ENCODE measurements around the gene KLF16.

The KLF16 gene

DNA sequence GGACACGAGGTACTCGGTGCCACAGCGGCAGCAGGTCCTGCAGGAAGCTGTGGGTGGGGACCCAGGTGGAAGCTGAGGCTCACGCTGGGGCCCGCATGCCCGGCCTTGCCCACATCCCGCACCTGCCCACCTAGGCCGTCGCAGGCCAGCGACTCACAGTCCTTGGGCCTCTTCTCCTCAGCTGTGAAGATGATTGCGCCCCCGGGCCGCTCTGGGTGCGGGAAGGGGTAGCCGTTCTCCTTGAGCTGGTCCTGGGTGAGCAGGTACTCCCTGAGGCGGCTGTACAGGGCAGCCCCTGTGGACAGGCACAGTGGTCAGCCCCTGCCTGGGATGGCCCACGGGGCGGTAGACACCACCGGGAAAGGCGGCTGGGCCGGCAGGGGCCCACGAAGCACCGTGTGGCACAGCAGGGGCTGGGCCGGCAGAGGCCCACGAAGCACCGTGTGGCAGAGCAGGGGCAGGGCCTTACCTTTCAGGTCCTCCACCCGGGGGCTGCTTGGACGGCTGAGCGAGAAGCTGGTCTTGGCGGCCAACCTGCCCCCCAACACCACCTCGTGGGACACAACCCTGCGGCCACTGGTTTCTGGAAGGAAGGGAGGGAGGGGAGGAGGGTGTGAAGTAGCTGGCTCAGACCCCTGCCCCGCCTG, 44.7 kb downstream of the KLF16 start:
- no peak for DNase-seq

DNA sequence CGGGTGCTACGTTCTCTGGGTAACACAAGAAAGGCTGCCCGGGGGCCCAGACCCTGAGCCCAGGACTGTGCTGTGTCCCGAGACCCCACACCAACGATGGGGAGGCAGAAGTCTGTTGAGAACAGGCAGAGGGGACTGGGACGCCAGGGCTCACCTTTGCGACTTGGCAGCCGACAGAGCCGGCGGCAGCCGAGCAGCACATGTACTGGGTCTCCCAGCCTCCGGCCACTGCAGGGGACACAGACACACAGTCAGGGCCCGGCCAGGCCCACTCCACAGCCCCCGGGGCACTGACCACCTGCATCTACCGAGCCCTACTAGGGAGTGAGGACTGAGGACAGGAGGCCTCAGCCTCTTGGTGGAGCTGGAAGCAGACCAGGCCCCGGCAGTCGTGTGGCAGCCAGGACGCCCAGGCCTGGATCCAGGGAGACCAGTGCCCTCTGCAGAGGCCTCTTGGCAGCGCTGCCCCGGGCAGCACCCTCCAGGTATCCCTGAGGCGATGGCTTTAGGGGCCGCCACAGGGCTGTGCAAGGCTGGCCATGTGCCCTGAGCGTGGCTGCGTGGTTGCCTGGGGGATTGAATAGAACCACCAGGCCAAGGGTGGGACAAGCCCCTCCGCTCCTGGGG, 45.7 kb downstream of the KLF16 start:
- DNase-seq, result no peak

DNA sequence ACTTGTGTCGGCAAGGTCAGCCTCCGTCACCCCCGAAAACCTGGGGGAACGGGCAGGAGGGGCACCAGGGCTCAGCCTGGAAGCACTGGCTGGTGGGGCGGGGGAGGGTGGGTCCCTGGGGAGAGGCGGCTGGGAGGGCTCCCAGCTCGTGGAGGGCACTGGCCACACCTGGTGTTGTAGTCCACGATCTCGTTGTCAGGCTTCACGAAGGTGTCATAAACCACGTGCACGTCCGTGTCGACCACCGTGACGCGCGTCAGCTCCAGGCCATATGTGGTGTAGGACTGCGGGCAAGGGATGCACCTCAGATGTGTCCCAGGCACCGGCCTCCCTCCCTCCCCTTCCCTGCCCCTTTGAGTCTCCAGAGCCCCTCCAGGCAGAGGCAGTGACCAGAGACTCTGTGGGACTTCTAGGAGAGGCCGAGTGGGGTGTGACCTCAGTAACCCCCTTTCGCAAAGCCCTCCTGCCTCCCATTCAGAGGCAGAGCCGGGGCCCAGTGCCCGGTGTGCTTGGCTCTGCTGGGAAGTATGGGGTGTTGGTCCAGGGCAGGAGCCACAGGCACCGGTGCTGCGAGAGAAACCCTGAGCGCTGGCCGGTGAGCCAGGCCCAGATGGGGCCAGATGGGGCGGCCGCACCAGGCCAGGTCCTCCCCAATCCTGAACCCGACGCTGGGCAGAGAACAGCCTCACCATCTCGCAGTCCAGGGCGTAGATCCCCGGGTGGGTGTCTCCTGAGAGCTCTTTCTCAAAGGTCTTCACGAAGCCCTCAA, 46.7 kb downstream of the KLF16 start:
- no peak for DNase-seq

DNA sequence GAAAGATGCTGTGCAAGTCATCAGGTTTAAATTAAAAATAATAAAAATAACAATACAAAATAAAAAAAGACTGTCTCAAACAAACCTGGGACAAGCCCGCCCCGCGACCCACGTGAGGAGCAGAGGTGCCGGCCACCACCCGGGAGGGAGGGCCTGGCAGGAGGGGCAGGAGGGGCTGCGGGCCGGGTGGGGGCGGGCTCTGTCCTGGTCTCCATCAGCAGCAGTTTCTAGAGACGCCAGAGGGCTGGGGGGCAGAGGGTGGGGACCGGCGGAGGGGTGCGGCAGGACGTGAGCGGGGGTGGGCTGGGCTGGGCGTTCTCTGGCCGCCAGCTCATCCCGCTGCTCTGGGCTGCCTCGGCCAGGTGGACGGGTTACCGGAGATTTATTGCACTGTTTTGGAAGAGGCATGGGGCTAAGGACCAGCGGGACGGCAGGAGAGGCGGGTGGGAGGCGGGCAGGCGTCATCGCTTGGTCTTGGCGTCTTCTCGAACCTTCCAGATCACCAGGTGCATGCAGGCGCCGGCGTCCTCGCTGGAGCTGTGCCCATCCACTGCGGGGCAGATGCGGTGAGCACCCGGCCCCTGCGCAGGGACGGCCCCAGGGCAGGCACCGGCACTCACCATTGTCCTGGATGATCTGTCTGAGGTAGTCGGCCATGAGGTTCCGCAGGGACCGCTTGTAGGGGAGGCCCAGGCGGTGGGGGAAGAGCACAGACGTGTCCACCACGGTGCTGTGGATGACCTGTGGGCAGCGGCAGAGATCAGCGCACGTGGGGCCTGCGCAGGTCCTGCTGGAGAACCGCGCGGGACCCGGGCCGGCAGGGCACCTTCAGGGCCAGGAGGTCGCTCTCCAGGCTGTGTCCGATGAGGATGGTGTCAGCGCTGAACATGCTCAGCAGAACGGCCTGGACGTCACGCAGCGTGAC, 47.5 kb downstream of the KLF16 start:
- no peak for DNase-seq

DNA sequence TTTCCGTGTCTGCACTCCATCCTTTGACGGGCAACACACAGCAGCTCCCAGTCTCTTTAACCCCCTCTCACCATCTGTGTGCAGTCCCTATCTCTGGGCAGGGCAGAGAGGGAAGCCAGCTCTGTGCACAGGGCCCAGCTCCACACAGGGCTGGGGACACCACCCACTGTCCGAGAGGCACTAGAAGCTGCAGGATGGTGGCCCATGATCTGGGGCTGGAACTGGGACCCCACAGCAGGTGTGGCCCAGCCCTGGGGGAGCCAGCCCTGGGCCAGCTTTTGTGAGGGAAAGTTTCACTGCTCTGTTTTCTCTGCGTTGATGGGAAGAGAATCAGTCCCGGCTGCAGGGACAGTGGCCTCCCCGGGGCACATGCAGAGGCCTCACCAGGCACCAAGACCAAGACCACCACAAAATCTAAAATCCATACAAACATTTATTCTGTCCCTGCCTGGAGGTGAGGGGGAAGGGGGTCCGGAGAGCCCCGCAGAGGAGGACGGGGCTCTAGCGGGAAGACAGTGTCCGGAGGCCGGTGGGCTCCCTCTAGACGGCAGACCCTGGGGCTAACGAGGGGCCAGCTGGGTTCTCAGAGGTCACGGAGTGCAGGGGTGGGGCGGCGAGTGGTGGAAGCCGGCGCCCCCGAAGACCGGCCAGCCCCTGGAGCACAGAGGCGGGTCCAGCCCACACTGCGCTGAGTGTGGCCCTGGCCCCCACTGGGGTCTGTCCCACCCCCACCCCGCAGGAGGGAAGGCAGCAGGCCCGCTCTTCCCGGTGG, 48.4 kb downstream of the KLF16 start:
- DNase-seq, result no peak

DNA sequence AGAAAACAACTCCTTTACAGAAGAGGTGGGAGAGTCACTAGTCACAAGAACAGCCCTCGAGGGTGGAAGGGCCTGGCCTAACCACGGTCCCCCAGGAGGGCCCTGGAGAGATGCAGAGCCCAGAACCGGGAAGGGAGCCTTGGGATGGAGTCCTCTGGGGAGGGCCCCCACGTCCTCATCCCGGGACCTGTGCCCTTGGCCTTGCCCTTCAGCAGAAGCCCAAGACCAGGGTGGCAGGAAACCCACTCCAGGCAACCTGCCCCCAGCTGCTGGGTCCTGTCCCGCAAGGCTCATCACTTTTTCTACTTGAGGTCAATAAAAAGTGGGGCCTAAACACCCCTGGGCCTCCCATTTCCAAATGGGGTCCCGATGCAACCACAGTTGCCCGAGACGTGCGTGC, 49.0 kb downstream of the KLF16 start:
- no peak for DNase-seq

DNA sequence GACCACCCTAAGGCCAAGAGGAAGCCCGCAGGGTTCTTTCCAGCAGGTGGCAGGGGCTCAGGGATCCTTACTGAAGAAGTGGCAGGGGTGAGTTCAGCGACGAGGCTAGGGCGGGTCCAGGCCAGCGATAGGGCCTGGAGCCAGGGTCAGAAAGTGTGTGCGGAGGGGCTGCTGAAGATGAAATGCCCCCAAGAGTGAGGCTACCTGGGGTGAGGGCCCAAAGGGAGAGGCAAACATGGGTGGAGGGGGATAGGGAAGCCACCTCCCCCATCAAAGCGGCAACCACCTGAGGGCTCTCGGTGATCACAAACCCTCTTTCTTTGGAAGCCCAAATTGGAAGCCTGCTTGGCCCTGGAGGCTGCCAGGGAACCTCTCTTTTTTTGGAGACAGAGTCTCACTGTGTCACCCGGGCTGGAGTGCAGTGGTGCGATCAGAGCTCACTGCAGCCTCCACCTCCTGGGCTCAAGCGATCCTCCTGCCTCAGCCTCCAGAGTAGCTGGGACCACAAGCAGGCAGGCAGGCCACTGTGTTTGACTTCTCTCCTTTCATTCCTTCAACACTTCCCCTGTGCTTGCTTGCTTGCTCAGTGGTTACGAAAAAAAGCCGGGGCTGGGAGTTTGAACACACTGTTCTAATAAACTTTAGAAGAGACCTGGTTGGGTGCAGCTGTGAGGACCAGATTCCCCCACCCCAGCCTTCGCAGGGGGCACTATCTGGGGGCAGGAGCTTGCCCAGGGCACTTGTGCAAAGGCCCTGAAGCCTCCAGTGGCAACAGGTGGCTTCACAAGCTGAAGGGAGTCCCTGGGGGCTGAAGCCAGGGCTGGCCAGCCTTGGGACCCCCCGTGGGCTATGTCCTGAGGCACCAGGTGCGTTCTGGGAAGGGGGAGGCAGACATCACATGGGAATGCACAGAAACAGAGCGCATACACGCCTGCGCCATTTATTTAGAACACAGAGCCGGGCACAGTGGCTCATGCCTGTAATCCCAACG, 49.9 kb downstream of the KLF16 start:
- DNase-seq, result no peak

DNA sequence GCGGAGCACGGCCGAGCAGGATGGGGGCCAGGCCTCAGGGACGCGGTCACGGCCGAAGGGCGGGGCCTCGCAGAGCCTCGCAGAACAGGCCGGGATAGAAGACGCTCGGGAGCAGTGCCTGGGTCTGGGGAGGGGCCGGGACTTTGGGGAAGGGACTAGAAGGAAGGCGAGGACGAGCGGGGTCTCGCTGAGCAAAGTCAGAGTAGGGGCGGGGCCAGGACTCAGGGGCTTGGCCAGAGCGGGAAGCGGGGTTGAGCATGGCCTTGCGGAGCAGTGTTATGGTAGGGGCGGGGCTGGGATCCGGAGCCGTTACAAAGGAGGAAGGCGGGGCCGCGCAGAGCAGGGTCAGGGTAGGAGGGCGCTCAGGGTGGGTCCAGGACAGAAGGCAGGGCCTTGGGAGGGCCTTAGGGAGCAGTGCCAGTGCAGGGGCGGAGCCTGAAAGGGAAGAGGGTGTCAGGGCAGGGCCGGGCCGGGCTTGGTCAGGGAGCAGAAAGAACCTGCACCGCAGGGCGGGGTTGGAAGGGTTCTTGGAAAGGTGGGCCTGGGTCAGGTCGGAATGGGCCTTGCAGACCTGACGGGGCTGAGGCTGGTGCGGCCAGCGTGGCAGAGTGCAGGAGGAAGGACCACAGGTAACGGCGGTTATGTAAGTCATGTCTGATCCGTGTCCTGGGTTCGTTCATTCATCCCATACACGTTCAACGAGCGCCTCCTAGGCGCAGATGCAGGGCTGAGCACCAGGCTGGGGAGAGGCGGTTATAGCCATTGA, 50.8 kb downstream of the KLF16 start:
- DNase-seq, result peak; percentile 86

DNA sequence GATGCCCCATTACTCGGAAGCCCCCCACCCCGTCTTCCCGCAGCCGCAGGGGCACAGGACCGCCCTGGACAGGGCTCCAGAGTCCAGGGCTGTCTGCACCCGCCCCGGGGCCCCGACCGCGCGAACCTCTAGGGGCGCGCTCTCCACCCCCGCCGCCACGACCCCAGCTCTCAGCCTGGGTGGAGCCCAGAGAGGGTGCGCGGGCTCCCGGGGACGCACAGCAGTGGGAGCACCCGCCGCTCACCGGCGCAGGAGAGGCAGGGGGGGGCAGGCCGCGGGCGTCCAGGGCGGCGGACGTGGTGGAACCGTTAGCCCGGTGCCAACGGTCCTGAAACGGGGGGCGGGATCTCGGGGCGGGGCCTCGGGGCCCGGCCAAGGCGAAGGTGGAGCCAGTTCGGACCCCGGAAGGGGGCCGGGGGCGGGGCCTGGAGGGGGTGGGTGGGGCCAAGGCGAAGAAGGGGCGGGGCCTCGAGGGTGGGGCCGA, 51.4 kb downstream of the KLF16 start, which contains the start of gene ATP8B3:
Gene ATP8B3 (minus strand): TSS at position 335 of the 484 bp plus-strand sequence. CDS start 540 bp downstream, outside the sequence.
- no peak for DNase-seq

DNA sequence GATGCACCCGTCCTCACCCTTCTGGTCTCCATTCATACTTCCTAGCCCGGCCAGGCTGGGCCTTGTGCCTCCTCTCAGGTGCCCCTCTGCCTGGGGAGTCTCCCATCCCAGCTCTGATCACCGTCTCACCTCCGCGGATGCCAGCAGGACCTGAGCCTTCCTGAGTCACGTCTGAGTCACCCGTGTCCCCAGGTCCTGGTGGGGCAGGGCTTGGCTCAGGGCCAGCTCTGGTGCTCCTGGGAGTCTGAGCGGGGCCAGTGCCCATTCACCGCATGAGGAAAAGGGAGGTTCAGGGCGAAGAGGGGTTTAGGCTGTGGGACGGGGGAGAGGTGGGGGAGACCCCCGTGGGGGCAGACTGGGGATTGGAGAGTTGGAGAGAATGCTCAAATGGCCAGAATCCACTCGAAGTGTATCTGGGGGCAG, 51.9 kb downstream of the KLF16 start:
- peak; percentile 46 for DNase-seq

DNA sequence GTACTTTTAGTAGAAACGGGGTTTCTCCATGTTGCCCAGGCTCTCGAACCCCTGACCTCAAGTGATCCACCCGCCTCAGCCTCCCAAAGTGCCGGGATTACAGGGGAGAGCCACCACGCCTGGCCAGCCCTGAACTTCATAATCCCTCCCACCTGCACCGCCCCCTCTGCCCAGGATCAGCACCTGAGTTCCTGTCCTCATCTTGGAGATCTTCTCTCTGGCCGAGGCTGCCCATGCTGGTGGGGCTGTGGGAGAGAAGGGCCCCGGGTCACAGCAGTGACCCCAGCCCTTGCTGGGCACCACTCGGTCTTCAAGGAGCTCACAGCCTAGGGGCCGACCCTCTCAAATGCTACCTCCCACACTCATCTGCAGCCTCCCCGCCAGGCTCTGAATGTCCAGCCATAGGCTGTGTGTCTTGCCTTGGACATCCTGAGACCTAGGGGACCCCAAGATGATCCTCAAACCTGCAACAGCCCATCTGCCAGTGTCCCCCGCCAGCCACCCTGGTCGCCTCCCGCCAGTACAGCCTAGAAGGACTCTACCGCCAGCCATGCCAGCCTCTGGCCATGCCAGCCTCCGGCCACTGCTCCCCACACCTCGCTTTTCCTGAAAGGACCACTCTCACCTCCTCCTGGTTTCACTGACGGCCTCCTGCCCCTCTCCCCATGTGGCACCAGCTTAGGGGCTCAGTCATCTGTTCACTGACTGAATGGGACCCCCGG, 52.8 kb downstream of the KLF16 start:
- DNase-seq, result no peak

DNA sequence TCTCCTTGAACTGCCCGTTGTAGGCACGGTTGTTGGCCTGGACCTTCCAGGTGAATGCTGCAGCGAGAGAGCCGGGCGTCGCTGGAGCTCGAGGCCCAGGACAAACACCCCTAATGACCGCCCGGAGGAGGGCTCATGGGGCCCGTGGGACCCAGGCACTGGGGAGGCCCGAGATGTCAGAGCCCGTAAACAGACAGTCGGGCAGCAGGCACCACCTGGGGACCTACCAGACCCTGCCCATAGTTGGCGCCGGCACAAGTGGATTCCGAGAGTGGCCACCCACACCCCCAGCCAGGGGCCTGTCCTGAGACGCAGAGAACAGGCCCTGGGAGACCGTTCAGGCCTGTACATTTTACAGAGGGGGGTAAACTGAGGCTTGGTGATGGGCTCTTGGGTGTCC, 53.7 kb downstream of the KLF16 start:
- no peak for DNase-seq

DNA sequence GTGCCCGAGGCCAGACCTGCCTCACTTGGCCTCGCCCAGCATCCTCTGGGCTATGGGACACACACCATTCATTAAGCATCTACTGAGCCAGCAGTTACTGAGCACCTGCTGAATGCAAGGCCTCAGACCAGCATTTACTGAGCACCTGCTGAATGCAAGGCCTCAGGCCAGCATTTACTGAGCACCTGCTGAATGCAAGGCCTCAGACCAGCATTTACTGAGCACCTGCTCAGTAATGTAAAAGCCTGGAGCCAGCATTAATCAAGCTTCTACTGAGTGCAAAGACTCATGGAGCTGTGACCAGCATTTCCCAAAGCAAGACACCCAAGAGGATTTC, 55.0 kb downstream of the KLF16 start:
- DNase-seq, result no peak

DNA sequence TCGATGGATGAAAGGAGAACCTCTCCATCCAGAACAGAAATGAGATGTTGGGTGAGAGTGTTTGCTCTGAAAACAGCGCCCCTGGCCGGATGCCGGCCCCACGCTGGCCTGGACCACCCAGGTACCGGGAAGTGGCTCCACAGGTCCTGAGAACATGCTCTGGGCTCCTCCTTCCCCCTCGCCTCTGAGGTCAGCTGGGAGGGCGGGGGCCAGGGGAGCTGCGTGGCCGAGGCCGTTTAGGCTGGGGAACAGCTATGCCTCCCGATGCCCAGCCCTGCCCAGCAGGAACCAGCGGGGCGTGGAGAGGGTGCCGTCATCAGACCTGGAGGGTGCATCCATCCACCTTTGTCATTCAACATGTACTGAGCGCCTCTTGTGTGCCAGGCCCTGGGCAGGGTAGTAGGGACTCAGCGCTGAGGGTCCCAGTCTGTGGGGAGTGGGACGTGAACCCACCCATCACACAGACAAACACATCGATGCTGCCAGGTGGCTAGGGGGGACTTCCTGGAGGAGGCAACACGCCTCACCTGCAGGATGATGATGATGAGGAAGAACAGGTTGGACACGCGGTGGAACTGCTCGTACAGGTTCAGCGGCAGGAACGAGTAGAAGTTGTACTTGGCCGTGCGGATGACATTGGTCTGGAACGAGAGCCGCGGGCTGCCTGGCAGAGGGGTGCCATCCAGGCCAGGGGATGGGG, 55.5 kb downstream of the KLF16 start:
- no peak for DNase-seq

DNA sequence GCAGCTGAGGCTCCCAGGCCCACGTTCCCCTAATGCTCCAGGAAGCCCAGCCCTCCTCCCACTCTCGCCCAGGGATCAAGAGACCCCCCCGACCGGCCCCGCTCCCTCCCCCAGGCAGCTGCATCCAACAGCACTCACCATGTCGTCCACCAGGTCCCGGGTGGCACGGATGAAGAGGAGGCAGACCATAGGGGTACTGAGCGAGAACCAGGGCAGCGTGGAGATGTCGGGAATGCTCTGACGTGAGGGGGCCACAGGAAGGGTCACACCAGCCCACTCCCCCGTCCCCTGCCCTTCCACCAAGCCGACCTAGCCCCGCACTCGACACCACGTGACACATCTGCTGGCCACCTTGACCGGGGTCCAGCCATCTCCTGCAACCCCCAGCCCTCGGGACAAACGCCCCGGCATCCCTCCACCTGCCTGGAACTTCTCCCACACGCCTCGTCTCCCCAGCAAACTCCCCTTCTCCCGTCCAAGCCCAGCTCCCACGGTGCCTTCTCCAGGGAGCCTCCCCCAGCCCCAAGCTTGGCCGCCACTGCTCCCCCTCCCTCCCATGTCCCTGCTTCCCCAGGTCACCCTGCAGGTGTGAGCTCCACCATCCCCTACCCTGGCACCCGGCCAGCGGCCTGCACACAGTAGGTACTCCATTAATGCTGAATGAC, 56.2 kb downstream of the KLF16 start:
- DNase-seq, result no peak

DNA sequence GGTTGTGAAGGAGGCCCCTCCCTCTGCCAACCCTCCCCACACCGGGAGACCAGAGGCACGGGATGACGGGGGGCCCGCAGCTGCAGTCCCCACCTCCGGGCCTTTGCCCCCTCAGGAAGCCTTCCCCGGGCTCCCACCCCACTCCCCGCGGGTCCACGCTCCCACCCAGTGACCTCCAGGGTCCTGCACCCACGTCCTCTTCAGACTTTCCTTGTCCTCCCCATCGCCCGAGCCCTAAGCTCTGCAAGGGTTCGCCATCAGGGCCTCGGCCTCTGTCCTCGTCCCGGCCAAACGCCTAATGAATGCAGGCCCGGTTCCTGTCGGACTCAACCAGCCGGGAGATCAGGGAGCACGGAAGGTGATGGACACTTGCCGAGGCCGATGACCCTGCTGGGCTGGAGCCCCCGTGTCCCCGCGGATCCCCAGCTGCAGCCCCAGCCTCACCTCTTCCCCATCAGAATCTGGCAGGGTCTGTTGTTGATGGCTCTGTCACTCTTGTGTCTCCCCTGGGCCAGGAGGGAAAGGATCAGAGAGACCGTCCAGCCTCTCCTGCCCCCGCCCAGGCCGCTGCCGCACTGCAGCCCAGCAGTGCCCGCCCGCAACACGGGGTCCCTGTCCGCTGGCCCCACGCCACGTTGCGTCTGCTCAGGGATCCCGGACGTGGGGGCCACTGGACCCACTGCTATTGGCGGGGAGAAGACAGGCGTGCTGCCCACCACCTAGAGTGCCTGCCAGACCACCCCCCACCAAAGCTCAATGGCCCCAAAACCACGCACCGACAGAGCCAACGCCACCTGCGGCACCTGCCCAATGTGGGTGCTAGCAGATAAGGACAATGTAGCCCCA, 57.0 kb downstream of the KLF16 start:
- no peak for DNase-seq
